Measurements from ENCODE around the gene MTR.

- TF ChIP-seq CTCF (IDR thresholded peaks at IDR 0.05; ENCODE audit: low read length) (no peak), EZH2phosphoT487 (IDR thresholded peaks at IDR 0.05; ENCODE audit: low read length) (no peak)
Measured at GRCh38 chr1:236880209-236880608, 85.1 kb downstream of the MTR start.
